ENCODE measurements around the gene GNAS. TPM values are rescaled to one million over a fixed set of nuclear protein-coding genes. Genes with fewer than 3 reads are reported as not detected.

Gene GNAS
- total RNA-seq, 2 experiments from 2014 or later = 723 to 764 TPM

DNA sequence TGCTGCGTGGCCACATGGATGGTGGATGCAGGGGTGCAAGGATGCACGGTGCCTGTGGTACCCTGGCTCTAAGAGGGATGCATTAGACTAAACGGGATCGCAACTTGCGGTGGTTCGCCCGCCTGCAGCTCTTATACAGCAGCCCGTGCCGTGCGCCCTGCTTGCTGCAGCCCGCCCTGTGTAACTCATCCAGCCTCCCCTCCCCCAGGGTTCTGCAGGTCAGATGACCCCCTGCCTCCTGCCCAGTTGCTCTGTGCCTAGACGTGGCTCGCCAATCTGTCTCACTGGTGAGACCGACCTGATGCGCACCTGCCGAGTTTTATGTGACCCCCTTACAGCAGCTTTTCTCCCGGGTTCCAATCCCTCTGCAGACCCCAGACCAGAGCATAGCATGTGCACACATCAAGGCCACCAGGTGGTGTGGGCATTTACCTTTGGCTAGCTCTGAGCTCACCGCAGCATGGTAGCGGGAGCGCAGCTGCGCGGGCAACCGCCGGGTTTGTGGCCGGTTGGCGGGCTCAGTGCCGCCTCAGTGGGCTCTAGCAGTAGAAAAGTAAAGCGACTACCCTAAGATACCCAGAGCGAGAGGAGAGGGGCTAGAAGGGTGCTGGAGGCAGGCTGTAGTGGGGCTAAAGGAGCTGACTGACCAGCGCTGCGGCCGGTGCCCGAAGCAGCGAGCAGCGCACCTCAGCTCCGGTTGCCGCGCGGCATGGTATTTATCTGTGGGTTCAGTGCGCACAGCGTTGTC is 1.1 kb upstream of the GNAS start:
- CTCF ChIA-PET = interaction anchor here (0.6 to 1.0 kb wide), 3 partner anchors 200 to 617 kb away, joined by 3 read pairs; partner anchors contain the start of gene STX16
- POLR2A ChIA-PET = interaction anchor here (1.3 kb wide), 1 partner anchor 200 kb away, joined by 4 read pairs; the partner anchor contains the start of gene STX16

DNA sequence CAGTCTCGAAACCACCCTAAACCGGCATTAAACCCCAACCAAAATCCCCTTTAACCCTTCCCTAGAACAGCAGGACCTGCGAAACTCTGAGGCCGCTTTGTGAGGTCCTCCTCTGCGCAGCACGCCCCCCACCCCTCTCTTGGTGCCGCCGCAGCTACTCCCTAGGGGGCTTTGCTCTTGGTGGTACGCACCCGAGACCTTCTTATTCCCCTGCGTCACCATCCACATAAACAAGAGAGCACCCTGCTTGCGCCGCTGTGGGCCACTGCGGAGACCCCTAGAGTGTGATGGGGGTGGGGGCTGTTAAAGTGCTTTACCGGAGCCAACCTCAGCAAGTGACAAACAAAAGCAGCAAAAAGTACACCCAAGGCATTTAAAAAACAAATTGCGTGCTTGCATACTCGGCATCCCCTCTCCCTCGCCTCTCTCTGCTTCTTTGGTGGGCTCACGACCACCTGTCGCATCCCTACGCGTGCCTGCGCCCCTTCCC is 502 bp upstream of the GNAS start:
- ChIA-PET CTCF (interaction anchor here (1.0 kb wide), 2 partner anchors 201 to 618 kb away, joined by 3 read pairs; partner anchors contain the start of gene STX16), POLR2A (interaction anchor here (1.3 kb wide), 1 partner anchor 201 kb away, joined by 4 read pairs; the partner anchor contains the start of gene STX16)

DNA sequence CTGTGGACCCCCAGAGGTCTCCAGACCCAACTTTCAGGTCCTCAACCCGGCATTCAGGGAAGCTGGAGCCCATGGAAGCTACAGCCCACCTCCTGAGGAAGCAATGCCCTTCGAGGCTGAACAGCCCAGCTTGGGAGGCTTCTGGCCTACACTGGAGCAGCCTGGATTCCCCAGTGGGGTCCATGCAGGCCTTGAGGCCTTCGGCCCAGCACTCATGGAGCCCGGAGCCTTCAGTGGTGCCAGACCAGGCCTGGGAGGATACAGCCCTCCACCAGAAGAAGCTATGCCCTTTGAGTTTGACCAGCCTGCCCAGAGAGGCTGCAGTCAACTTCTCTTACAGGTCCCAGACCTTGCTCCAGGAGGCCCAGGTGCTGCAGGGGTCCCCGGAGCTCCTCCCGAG is 950 bp downstream of the GNAS start:
- ChIA-PET POLR2A (no interaction called here), CTCF (interaction anchor here (1.1 kb wide), 1 partner anchor 35 kb away, joined by 3 read pairs; no protein-coding TSS in a partner anchor)

DNA sequence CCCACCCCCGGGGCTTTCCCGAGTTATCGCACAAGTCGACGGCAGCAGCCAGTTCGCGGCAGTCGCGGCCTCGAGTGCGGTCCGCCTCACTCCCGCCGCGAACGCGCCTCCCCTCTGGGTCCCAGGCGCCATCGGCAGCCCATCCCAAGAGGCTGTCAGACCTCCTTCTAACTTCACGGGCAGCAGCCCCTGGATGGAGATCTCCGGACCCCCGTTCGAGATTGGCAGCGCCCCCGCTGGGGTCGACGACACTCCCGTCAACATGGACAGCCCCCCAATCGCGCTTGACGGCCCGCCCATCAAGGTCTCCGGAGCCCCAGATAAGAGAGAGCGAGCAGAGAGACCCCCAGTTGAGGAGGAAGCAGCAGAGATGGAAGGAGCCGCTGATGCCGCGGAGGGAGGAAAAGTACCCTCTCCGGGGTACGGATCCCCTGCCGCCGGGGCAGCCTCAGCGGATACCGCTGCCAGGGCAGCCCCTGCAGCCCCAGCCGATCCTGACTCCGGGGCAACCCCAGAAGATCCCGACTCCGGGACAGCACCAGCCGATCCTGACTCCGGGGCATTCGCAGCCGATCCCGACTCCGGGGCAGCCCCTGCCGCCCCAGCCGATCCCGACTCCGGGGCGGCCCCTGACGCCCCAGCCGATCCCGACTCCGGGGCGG is 1.6 kb downstream of the GNAS start:
- ChIA-PET CTCF (no interaction called here), POLR2A (no interaction called here)

DNA sequence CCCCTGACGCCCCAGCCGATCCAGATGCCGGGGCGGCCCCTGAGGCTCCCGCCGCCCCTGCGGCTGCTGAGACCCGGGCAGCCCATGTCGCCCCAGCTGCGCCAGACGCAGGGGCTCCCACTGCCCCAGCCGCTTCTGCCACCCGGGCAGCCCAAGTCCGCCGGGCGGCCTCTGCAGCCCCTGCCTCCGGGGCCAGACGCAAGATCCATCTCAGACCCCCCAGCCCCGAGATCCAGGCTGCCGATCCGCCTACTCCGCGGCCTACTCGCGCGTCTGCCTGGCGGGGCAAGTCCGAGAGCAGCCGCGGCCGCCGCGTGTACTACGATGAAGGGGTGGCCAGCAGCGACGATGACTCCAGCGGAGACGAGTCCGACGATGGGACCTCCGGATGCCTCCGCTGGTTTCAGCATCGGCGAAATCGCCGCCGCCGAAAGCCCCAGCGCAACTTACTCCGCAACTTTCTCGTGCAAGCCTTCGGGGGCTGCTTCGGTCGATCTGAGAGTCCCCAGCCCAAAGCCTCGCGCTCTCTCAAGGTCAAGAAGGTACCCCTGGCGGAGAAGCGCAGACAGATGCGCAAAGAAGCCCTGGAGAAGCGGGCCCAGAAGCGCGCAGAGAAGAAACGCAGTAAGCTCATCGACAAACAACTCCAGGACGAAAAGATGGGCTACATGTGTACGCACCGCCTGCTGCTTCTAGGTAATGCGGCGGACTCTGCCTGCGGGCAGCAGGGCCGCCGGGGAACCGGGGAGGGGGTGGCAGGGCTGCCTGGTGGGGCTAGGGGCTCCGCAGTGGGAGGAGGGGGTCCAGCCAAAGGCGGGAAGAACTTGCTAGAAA is 2.3 kb downstream of the GNAS start:
- POLR2A ChIA-PET = no interaction called here
- CTCF ChIA-PET = no interaction called here

DNA sequence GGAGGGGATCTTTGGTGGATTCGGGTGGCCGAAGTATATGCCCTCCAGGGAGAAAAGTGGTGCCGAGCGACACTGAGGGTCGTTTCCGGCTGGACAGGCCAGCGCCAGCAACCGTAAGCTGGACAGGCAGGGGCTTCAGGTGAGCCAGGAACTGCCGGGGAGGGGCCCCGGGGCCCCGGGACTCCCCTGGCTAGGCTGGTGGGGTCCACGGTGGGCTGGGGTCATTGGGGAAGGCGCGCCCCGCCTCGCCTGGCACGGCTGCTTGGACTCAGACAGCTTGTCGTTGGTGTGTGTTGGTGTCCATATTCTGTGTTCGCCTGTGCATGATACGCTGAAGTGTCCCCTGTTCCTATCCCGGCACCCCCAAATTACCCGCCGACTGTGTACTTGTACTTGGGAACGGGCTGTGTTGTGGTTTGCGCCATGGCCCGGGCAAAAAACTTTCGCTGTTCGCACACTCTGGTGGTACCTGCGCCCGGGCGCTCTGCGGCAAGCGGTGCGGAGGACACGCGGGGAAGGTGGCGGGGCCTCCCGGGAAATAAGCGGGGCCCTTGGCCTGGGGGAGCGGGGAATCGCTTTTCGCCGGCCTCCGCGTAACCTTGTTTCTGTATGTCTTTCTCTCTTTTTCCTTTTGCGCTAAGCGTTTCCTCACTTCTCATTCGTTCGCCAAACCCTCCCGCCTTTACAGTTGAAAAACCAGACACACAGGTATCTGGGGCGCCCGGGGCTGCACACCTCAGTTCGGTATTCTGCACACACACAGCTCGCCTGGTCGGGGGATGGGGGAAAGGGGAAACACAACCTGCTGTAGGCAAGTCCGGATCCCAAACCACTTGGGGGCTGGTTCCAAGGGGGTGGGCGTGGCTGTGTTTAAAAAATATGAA is 3.2 kb downstream of the GNAS start:
- POLR2A ChIA-PET = no interaction called here
- CTCF ChIA-PET = no interaction called here

DNA sequence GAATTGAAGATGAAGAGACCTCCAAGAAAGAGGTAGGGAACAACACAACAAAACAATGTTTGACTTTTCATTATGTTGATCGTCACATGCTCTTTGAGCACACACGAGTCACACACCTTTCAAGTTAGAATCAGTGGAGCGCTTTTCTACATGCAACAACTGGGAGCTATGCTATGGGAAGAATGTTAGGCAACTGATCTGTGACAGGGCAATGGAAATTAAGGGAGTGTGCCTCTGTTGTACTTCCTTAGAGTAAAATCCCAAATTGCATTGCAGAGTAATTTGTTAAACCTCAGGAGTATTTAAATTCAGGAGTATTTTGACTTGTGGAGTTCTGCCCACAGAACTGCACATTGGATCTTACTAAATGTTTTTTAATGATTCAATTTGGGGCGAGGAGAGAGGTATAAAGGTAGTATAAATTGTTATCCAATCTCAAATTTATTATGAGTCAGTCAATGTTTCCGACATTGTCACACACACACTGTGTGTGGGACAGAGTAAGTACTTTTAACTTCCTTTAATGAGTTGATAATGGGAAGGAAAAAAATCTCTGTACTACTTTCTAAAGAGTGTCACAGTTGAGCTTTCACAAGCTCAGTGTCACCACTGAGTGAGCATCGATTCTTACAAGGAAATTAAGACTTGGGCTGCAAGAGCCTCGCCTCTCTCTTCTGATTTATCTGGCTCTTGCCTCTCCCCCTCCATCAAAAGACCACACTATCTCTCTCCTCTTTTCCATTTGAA is 10.7 kb downstream of the GNAS start:
- ChIA-PET POLR2A (no interaction called here), CTCF (interaction anchor here (1.7 kb wide), 1 partner anchor 219 kb away, joined by 4 read pairs; no protein-coding TSS in a partner anchor)

DNA sequence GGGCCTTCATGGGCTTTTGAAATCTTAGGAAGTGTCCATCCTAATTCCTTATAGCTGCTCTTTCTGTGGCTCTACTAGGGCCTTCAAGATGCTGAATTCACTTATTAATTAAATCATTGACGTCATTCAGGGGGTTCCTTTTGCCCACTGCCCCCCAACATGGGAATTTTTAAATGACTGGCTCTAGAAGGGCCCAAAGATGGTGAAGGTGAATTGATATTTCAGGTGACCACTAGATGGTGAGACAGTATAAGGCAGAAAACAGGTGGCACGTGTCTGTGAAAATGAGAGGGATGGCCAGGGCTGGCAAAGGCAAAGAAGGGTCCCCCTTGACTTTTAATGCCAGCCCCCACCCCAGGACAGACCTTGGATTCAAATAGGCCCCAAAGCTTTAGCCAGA is 11.8 kb downstream of the GNAS start:
- ChIA-PET CTCF (interaction anchor here (0.7 to 1.7 kb wide), 2 partner anchors 218 to 362 kb away, joined by 3 to 4 read pairs; no protein-coding TSS in a partner anchor), POLR2A (no interaction called here)

DNA sequence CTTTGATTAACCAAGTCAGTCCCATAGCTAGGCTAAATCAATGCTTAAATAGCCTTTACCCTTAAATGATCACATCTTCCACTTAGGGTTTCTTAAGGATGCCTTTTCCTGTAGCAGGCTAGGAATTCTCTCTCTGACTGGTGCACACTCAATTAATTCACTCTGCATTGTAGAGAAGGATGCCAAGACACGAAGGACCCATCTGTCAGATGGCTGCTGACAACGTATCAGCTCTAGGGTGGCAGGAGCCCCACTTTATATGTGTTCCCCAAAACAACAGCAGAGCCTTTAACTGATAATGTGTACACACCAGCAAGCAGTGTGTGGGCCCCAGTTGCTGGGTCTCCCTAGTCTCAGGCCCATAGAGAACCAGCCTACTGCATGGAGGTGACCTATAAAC is 13.3 kb downstream of the GNAS start:
- ChIA-PET CTCF (no interaction called here), POLR2A (no interaction called here)

DNA sequence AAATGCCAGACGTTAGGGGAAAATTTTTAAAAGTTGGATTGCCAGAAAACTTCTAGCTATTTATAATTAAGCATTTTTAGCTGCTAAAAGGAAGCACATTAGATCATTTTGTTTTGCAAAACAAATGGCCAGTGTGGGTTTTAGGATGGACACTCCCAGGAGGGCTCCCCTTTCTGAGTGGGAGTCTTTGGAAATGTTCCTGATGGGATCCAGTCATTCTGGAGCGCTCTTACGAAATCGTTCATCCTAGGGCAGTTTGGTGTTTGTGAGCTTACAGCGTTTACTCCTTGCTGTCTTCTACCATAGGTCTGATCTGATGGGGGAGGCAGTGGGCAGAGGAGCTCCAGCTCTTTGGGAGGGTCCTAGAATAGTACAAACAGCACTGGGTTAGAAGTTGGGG is 14.7 kb downstream of the GNAS start:
- ChIA-PET CTCF (interaction anchor here (0.6 kb wide), 1 partner anchor 209 kb away, joined by 4 read pairs; no protein-coding TSS in a partner anchor), POLR2A (no interaction called here)

DNA sequence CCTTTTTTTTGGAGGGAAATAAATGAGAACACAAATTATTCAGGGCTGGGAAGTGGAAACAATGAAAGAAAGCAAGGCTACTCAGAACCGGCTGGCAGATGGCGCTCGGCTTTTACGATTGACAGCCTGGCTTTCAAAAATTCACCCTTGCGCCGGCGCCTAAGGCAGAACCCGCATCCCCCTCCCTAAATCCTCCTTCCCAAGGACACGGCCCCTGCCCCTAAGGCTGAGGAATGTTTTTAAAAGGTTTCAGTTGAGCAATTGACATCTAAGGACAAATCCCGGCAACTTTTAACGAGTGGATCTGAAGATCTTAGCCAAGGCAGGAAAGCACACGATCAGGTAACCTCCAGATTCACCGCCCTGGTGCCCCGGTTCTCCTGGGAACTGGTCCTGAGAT is 16.3 kb downstream of the GNAS start:
- CTCF ChIA-PET = interaction anchor here (2.2 kb wide), 1 partner anchor 339 kb away, joined by 6 read pairs; no protein-coding TSS in a partner anchor
- POLR2A ChIA-PET = no interaction called here

DNA sequence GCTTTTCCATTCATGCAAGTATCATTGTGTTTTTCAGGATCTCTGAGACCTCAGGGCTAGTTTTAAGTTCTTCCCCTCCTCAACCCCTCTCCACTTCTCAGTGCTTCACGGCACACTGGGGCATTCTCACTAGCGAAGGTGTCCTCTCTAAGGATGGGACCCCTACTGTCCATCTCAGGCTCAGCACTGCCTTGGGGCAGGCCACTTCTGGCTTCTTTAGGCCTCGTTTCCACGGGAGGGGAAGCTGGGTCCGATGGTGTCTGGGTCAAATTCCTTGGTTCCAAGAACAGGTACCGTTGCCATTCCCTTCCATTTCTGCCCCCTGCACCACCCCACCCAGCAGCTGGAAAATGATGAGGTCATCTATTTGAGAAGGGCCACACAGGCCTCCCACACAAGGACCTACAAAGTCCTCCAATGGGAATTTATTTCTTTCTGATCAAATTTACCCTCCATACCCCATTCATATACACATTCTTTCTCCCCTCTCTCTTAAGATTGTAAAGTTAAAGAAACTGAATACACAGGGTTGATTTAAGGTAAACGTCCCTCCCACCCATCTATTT is 17.2 kb downstream of the GNAS start:
- CTCF ChIA-PET = interaction anchor here (0.7 to 2.2 kb wide), 6 partner anchors 12 to 534 kb away, joined by 3 to 6 read pairs (median 4); no protein-coding TSS in a partner anchor
- POLR2A ChIA-PET = no interaction called here

DNA sequence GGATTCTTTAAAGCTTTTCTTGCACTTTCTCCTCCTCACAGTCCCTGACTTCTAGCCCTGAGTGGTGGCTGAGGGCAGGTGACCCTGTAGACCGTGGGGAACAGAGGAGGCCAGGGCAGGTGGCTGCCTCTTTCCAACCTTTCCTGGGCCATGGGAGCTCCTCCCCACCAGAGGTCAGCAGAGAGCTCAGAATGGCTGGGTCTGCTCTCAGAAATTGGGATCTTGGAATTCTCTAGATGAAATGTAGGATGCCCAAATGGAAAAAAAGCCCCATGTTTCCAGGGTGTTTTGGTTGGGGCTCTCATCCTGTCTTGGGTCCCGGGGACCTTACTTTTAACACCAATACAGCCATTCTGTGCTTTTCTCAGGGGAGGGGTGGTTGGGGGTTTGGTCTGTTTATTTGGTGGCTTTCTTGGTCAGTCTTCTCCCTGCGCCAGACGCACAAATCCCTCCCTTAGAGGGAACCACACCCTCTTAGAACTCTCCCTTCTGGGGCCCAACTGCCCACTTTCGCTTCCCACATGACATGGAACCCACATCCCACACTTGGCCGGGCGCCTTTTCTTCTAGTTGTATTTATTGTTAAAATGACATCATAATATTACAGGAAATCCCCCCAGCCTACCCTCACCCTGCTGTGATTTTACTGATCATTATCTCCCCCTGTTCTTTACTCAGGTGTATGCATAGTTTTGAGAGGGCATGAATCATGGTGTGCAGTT is 17.9 kb downstream of the GNAS start:
- CTCF ChIA-PET = interaction anchor here (0.7 to 2.2 kb wide), 7 partner anchors 11 to 533 kb away, joined by 3 to 6 read pairs (median 3); no protein-coding TSS in a partner anchor

DNA sequence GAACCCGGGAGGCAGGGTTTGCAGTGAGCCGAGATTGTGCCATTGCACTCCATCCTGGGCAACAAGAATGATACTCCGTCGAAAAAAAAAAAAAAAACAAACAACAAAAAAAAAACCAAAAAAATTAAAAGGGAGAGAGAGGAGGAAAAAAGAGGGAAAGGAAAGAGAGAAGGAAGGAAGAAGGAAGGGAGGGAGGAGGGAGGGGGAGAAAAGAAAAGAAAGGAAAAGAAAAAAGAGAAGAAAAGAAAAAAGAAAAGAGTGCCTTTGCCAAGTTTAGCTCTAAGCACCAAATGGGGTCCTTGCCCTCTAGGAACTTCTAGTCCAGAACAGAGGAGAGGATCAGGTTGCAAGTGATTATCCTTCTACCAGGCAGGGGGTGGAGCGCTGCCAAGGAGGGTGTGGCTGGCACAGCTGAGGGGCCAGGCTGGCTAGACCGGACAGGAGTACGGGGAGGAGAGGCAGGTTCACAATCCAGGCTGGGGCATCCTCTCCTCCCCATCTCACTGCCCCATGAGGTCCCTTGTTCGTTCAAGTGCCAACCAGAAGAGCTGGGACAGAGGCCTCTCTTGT is 19.1 kb downstream of the GNAS start:
- CTCF ChIA-PET = interaction anchor here (0.7 to 1.8 kb wide), 3 partner anchors 10 to 351 kb away, joined by 3 to 5 read pairs (median 3); no protein-coding TSS in a partner anchor
- POLR2A ChIA-PET = interaction anchor here (0.6 kb wide), 1 partner anchor 157 kb away, joined by 7 read pairs; no protein-coding TSS in a partner anchor

More for the DNA sequence above, 17.9 kb downstream of the GNAS start:
- POLR2A ChIA-PET = no interaction called here

DNA sequence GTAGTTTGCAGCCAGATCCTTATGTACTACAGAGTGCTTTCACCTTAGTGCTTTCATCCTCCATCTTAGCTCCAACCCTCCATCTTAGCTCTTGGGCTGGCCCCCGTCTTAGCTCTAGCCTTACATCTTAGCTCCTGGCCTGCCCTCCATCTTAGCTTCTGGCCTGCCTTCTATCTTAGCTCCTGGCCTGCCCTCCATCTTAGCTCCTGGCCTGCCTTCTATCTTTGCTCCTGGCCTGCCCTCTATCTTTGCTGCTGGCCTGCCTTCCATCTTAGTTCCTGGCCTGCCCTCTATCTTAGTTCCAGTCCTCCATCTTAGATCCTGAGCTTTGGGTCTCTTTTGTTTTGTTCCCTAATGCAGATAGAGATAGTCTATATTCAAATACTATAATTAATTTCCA is 22.0 kb downstream of the GNAS start:
- CTCF ChIA-PET = no interaction called here
- POLR2A ChIA-PET = no interaction called here

DNA sequence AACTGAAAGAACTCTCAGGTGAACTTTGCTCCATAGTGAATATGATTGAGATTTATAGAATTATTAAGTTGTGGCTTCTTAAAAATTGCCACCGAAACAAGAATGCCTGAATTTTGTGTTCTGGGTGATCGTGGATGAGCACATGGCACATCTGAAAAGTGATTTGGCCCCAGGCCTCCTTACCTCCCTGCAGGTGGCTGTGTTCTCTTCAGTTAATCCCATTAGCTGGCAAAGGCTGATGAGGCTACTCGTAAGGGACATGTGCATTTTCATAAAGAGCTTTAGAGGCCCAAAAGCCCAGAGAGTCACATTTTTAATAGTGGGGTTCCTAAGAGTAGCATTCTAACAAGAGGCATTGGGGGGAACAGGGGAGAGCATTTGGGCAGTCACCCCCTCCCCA is 22.6 kb downstream of the GNAS start:
- CTCF ChIA-PET = no interaction called here
- POLR2A ChIA-PET = no interaction called here
